Activated T-cell treated with anti-CD3 and anti-CD28 coated beads, Interleukin-2, amount 50 U/mL, for 72 hours (primary cell): ENCODE data around the gene TAS1R3. TPM values are rescaled to one million over a fixed set of nuclear protein-coding genes. Genes with fewer than 3 reads are reported as not detected.
"Not testable (repeated sequence)": the region's sequence is repeated elsewhere in the genome, so short reads cannot be mapped to it uniquely, and the experiment has no call there.

ENCODE experiments used
- ATAC-seq, 2 donors: fragments of 150-1000 bp; cut with Tn5 transposase; replicated peaks in 1 of 2; 2 replicates each; pipeline ENCODE4 v1.10.0; 2021; ENCODE audit warnings: moderate library complexity in 2 of 2, mild to moderate bottlenecking in 1 of 2
- DNase-seq, 2 donors: peaks; one replicate each; pipeline ENCODE4 v3.0.0; 2021 to 2022; ENCODE audit warnings: mixed read lengths in 1 of 2
- H3K27ac Mint-ChIP-seq: one replicate; pipeline ENCODE4 v1.8.0; 2022; ENCODE audit warnings: mild to moderate bottlenecking, moderate library complexity, mixed read lengths
- H3K27me3 Mint-ChIP-seq: one replicate; pipeline ENCODE4 v1.8.0; 2022; ENCODE audit warnings: low read depth, mixed read lengths
- H3K36me3 Mint-ChIP-seq, 2 donors: one replicate each; pipeline ENCODE4 v1.8.0; 2022; ENCODE audit warnings: mixed read lengths in 2 of 2, mild to moderate bottlenecking in 1 of 2; ENCODE audit not compliant: insufficient read depth in 2 of 2
- H3K4me1 Mint-ChIP-seq: one replicate; pipeline ENCODE4 v1.8.0; 2022; ENCODE audit warnings: low read depth, mixed read lengths
- H3K4me3 Mint-ChIP-seq, 2 donors: one replicate each; pipeline ENCODE4 v1.8.0; 2022; ENCODE audit warnings: mild to moderate bottlenecking in 2 of 2, mixed read lengths in 2 of 2, moderate library complexity in 2 of 2
- H3K9me3 Mint-ChIP-seq, 2 donors: one replicate each; pipeline ENCODE4 v1.8.0; 2022; ENCODE audit warnings: mixed read lengths in 2 of 2
- total RNA-seq, 2 donors: library from RNA; stranded (reverse); gene quantifications; one replicate each; pipeline ENCODE4 v1.2.3, GENCODE V29; 2022

The TAS1R3 gene
- total RNA-seq, 2 donors from 2014 or later = 0.91 to 0.95 TPM

GRCh38 chr1:1366699-1367066 lies 35.6 kb downstream of the TAS1R3 start:
- H3K27me3 Mint-ChIP-seq = no peaks in the 10 kb centered on the region
- DNase-seq = no peak
- no peak for ATAC-seq
- no peaks in the 10 kb centered on the region for H3K9me3 Mint-ChIP-seq
- no peak overlapping the region for H3K4me3 Mint-ChIP-seq
- no peak overlapping the region for H3K27ac Mint-ChIP-seq
- H3K4me1 Mint-ChIP-seq = no peaks in the 10 kb centered on the region
- no peaks in the 10 kb centered on the region for H3K36me3 Mint-ChIP-seq

GRCh38 chr1:1367315-1367714 lies 36.2 kb downstream of the TAS1R3 start:
- no peaks in the 10 kb centered on the region for H3K27me3 Mint-ChIP-seq
- no peak overlapping the region for H3K4me3 Mint-ChIP-seq
- no peaks in the 10 kb centered on the region for H3K36me3 Mint-ChIP-seq
- H3K4me1 Mint-ChIP-seq = peaks cover 4% of the 10 kb centered on the region
- DNase-seq = no peak
- no peaks in the 10 kb centered on the region for H3K9me3 Mint-ChIP-seq
- H3K27ac Mint-ChIP-seq = no peak overlapping the region
- ATAC-seq = no peak

DNA sequence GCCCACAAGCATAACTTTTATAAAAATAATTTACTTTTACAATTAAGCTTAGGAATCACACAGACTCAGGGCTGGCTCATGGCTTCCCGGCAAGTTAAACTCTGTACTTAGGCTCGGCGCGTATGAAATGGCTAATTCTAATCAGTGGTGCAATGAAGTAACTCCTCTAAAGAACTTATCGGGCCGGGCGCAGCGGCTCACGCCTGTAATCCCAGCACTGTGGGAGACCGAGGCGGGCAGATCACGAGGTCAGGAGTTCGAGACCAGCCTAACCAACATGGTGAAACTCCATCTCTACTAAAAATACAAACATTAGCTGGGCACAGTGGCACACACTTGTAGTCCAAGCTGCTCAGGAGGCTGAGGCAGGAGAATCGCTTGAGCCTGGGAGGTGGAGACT lies 39.0 kb downstream of the TAS1R3 start:
- peaks cover 21% of the 10 kb centered on the region for H3K4me1 Mint-ChIP-seq
- not testable (repeated sequence) for H3K4me3 Mint-ChIP-seq, ATAC-seq, H3K36me3 Mint-ChIP-seq, DNase-seq, H3K27me3 Mint-ChIP-seq, H3K27ac Mint-ChIP-seq, H3K9me3 Mint-ChIP-seq

DNA sequence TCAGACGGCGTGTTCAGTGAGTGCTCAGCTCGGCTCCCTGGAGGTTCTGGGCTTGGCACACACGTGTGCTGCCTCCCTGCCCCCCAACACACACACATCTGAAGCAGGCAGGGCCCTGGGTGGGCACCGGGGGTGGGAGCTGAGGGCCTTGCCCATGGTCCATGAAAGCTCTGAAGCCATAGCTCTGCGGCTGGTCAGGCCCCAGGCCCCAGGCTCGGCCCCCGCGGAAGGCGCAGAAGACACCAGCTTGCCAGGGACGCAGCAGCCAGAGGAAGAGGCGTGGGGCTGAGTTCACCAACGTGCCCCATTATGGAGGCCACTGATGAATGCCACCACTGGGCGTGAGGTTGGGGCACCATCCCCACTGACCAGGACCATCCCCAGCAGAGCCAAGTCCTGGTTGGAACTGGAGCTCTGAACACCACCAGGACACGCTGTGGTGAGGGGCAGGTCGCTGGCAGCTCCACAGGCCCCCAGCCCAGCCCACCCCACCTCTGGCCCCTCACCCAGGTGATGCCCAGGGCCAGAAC lies 39.8 kb downstream of the TAS1R3 start:
- H3K27me3 Mint-ChIP-seq = no peaks in the 10 kb centered on the region

GRCh38 chr1:1371364-1371745 lies 40.3 kb downstream of the TAS1R3 start:
- H3K27ac Mint-ChIP-seq = no peak overlapping the region
- DNase-seq (peak; percentile 57 to 58), ATAC-seq (peak; percentile 7 to 14)
- H3K4me3 Mint-ChIP-seq = peak overlapping the region in 1 of 2 donors; percentile 13
- no peaks in the 10 kb centered on the region for H3K9me3 Mint-ChIP-seq
- H3K4me1 Mint-ChIP-seq = peaks cover 26% of the 10 kb centered on the region
- no peaks in the 10 kb centered on the region for H3K27me3 Mint-ChIP-seq
- peaks cover 0 to 2% of the 10 kb centered on the region in 2 donors for H3K36me3 Mint-ChIP-seq

More for the DNA sequence above, 39.8 kb downstream of the TAS1R3 start:
- no peak overlapping the region for H3K27ac Mint-ChIP-seq
- DNase-seq (no peak), ATAC-seq (no peak)
- H3K4me3 Mint-ChIP-seq = peak overlapping the region in 1 of 2 donors; percentile 13
- peaks cover 21% of the 10 kb centered on the region for H3K4me1 Mint-ChIP-seq
- H3K9me3 Mint-ChIP-seq = no peaks in the 10 kb centered on the region
- H3K36me3 Mint-ChIP-seq = peaks cover 0 to 2% of the 10 kb centered on the region in 2 donors

DNA sequence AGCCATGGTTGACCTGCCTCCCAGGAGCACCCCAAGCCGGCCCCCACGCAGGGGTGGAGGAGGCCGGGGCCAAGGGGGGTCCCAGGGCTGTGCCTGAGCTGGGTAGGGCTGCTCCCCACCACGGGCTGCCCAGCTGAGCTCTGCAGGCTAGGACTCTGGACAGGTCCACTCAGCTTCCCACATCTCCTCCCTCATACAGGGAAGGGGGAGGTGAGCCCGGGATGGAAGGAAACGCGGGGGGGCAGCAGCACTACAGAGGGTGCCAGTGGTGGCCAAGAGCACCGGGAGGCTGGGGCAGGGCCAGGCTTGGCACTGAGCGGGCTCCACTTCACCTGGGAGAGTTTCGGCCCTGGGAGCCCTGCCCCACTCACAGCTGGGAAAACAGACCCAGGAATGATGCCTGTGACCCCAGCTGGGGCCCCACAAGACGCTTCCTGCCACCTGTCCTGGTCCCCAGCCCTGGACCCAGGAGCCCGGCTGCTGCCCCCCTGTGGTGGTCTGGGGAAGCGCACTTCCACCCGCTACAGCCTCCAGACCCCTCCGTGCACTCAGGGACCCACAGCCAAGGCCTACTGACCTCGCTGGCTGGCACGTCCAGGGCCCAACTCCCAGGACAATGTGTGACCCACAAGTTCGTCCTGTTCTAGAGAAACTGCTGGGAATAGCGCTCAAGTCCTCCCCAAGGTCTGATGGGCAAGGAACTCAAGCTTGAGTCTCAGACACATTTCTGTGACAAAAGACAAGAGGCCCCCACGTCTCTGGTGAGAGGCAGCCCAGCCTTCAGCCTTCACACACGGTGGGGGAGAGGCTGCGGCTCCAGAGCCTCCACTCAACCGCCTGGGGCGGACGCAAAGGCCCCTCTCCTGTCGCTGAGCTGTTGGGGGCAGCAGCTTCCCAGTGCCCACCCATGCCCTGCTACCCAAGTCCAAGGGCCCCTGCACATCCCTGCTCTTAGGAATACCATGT lies 40.9 kb downstream of the TAS1R3 start:
- ATAC-seq (peak; percentile 41 to 47), DNase-seq (peak; percentile 86 to 91)
- peaks cover 0 to 2% of the 10 kb centered on the region in 2 donors for H3K36me3 Mint-ChIP-seq
- H3K27ac Mint-ChIP-seq = no peak overlapping the region
- no peaks in the 10 kb centered on the region for H3K9me3 Mint-ChIP-seq
- H3K27me3 Mint-ChIP-seq = no peaks in the 10 kb centered on the region
- H3K4me3 Mint-ChIP-seq = peak overlapping the region; percentile 46 to 48
- peaks cover 33% of the 10 kb centered on the region for H3K4me1 Mint-ChIP-seq

- H3K36me3 Mint-ChIP-seq = peaks cover 0 to 2% of the 10 kb centered on the region in 2 donors
- DNase-seq (no peak), ATAC-seq (no peak)
- H3K27me3 Mint-ChIP-seq = no peaks in the 10 kb centered on the region
- peaks cover 33% of the 10 kb centered on the region for H3K4me1 Mint-ChIP-seq
- H3K27ac Mint-ChIP-seq = no peak overlapping the region
- peak overlapping the region; percentile 51 to 90 for H3K4me3 Mint-ChIP-seq
- H3K9me3 Mint-ChIP-seq = no peaks in the 10 kb centered on the region
Observed at GRCh38 chr1:1373051-1373814, 42.2 kb downstream of the TAS1R3 start.

DNA sequence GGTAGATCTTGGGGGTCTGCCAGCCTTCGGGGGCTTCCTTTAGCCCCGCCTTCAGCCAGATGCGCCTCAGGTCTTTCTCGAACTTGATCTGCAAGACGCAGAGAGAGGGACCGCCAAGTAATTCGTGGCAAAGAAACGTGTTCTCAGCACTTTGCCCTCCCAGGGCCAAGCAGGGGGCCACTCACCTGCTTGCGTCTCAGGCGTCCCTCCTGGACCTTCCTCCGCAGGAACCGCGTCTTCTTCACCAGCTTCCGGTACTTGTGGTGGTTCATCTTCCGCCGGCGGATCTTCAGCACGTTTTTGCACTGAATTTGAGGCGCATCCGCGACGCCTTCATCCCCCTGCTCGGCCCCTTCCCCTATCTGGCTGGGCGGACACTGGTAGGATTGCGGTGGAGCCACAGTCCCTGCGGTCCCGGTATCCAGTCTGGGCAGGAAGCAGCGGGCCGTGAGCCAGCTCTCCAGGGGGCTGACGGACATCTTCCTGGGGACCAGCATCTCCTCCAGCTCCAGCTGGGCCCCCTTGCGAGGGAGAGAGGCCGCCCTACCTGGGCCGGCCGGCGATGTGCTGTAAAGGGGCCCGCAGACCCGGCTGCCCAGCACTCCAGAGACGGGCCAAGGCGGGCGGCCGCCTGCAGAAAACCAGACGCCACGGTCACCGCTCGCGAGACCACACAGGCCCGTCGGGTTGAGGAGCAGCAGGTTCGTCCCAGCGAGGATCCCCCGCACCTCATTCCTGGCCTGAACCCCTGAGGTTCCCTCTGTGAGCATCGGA lies 42.9 kb downstream of the TAS1R3 start:
- Mint-ChIP-seq H3K9me3 (no peaks in the 10 kb centered on the region), H3K4me1 (peaks cover 33% of the 10 kb centered on the region), H3K27ac (no peak overlapping the region), H3K27me3 (no peaks in the 10 kb centered on the region), H3K36me3 (peaks cover 0 to 2% of the 10 kb centered on the region in 2 donors), H3K4me3 (peak overlapping the region; percentile 90 to 91)
- DNase-seq (no peak), ATAC-seq (no peak)

DNA sequence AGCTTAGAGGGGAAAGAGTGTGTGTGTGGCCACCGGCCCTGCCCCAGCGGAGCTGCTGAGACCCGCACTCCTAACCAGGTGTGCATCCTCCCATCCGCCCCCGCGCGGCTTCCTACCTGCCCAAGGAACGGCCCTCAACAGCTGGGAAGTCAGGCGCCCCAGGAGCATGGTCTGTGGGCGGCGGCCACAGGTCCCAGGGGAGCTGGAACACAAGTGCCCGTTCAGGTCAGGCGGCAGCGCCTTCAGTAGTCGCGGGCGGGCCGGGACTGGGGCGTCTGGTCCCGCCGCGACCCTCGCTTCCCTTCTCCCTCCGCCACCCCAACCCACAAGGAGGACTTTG lies 43.5 kb downstream of the TAS1R3 start:
- Mint-ChIP-seq H3K9me3 (no peaks in the 10 kb centered on the region), H3K4me3 (peak overlapping the region; percentile 90 to 91), H3K27me3 (no peaks in the 10 kb centered on the region), H3K36me3 (peaks cover 0 to 2% of the 10 kb centered on the region in 2 donors), H3K4me1 (peaks cover 33% of the 10 kb centered on the region), H3K27ac (peak overlapping the region; percentile 33)
- ATAC-seq (no peak), DNase-seq (peak in 1 of 2 donors; percentile 14)

DNA sequence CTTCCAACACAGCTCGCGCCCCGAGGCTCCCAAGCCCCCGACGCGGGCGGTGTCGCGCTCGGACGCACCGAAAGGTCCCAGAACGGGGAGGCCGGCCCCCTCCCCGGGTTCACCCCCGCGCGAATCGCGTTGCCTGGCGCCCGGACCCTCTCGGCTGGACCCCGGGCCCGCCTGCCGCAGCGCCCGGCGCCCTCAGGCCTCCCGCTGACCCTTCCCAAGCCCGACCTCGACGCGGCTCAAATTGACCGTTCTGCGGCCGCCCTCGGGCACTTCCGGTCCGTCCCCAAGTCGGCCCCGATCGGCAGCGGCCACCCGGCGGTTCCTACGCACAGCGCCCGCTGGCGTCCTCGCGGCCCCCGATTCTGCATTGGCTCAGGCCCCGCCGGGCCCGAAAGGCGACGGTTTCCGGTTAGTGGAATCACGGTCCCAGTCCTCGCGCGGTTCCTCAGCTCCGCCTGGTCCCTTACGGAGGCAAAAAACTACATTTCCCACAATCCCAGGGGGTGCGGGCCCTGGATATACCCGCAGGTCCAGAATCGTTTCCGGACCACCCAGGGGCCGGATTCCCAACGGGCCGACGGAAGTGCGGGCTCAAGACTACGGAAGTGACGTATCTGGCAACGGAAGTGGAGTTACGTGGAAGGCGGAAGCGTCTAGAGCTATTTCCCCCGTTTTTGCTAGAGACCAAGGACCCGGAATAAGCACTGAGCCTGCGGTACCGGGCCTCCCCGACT lies 44.0 kb downstream of the TAS1R3 start, which contains the start of gene AURKAIP1:
TSS of gene AURKAIP1 (minus strand) at position 279 of the 734 bp plus-strand sequence. CDS start 451 bp downstream, outside the sequence.
- H3K4me1 Mint-ChIP-seq = peaks cover 33% of the 10 kb centered on the region
- H3K27me3 Mint-ChIP-seq = no peaks in the 10 kb centered on the region
- no peaks in the 10 kb centered on the region for H3K9me3 Mint-ChIP-seq
- peak within 1 kb of the TSS; percentile 90 to 91 for H3K4me3 Mint-ChIP-seq
- peaks cover 0 to 2% of the 10 kb centered on the region in 2 donors for H3K36me3 Mint-ChIP-seq
- H3K27ac Mint-ChIP-seq = peak within 1 kb of the TSS; percentile 95
- peak; percentile 91 to 92 for ATAC-seq
- DNase-seq = peak; percentile 97 to 98

GRCh38 chr1:1376551-1377226 lies 45.6 kb downstream of the TAS1R3 start:
- H3K36me3 Mint-ChIP-seq = peaks cover 0 to 2% of the 10 kb centered on the region in 2 donors
- H3K4me1 Mint-ChIP-seq = peaks cover 33% of the 10 kb centered on the region
- no peaks in the 10 kb centered on the region for H3K9me3 Mint-ChIP-seq
- no peaks in the 10 kb centered on the region for H3K27me3 Mint-ChIP-seq
- DNase-seq (no peak), ATAC-seq (no peak)
- no peak overlapping the region for H3K27ac Mint-ChIP-seq
- H3K4me3 Mint-ChIP-seq = peak overlapping the region; percentile 90 to 91
